EL (cell line): ENCODE results near the gene ERP27.

Source experiments
- DNase-seq: peaks from one replicate; pipeline ENCODE4 v3.0.0-alpha.2; 2016

Gene ERP27

DNA sequence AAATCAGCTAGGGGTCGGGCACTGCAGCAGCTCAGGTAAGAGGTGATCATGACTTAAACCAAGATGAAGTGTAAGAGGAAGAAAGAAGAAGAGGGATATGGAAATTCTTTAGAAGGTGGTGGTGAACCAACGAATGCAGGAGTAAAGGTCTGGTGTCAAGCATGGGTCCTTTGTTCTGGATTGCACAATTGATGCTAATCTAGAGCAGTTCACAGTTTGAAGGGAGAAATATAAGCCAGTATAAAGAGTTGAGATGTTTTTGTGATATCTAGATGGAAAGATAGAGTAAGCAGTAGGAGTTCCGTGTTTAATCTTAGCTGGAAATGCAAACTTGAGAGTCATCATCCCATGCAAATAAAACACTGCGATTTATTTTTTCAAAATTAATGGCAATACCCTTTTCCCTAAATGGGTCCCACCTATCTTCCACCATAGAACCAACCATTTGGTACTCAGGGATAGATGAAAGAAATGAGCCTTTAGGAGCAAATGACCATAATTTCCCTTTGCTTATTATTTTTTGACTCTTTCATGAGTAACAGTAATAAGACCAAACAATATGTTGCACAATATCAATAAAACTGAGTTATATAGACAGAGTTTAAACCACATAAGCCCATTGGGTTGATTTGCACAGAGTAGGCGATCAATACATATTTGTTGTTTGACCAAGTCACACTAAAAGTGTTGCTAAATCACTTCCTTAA, 37.7 kb downstream of the ERP27 start:
- no peak for DNase-seq

DNA sequence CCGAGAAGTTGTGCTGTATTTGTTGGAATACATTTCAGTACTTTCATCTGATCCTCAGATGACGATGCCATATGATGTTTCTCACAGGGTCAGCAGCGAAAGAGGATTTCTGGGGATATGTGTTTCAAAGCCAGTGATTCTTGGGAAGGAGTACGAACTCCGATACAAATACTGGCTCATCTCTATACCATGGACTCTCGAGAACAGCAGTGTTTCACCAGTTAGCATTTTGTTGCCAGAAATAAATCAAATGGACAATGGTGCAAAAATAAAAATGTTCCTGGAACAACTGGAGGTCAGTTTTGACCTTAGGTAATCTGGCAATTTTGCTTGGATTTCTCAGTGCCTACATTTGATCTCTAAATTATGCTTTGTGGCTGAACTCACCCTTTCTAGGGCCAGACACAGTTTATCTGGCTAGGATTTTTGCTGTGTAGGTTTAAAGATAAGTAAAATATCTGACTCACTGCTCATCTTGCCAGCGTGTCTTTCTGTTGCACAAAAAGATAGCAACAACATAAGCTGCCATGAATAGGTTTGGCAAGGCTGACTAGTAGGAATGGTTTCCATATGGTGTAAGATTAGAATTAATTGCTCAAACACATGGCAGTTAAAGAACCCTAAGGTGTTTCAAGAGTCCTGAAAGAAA, 41.7 kb downstream of the ERP27 start:
- no peak for DNase-seq

DNA sequence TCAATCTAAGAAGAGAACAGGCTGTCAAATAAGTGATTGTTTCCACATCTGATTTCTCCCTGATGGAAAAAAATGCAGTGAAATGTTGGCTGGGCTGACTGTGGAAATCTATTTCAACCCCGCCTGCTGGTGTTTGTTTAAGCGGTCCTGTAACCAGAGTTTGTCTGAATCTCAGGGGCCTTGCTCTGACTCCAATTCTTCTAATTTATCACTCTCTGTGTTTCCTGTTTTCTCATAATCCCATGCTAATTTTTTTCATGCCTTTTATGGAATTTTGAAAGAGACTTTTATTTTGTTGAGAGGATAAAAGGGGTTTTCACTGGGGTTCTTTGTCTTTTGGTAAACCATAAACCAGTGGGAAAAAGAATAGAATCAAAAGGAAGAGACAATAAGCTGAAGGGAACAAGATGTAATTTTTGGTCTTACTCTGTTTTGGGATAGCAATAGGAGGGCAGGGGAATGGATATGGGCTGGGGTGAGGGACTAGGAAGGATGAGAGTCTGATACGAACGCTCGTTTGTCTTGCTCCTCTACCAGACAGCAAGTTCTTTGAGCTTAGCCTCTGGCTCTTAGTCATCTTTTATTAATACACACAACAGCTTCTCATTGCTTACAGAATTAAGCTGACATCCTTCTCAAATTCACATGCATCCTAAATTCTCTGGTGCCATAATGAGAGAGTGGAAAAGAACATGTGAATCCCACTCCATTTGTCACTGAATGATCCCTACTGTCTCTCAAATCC, 44.7 kb downstream of the ERP27 start:
- no peak for DNase-seq

DNA sequence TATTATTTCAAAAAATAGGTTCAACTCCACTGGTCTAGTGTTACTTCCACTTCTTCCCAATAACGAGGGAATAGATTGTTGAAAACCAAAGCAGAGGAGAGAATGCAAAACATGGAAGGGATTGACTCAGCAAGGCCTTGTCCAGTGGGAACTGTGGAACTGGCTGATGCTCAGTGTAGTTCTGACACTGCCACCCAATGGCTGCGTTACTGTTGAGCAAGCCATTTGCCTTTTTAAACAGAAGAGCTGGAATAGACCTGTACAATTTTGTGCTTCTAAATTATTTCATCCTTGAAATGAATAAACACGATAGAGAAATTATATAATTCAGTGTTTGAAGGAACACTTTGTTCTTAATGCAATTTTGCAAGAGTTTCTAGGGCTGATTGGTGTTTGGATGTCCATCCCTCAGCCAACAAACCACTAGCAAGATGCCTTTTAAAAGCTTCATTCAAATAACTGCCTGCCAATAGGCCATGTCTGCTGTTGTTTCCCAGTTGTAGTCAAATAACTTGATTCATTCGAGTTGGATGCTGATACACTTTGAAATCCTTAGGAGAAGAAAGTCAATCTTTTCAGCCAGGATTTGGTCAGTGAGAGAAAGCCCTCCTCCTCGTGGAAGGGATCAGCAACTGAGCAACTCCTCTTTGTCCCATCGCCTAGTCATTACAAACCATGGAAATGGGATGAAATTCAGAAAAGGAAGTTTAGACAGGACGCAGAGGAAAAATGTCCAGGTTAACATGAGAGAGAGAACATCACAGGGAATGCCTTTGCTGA, 45.4 kb downstream of the ERP27 start:
- no peak for DNase-seq

DNA sequence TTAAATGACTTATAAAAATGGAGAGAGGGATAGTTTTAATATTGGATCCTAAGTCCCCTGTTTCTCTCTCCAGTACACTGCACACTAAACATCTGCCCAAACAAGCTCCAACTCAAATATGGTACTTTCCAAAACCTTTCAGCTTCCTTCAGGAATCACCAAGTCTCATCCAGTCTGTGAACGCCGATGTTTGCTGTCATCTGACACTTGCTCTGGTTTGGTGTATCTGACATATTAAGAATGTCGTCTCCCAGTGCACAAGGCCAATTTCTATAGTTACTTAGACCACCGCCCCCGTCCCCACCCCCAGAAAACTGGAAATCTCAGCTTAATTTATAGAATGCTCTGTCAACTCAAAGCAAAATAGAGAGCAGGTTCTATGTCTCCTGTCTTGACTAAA, 47.6 kb downstream of the ERP27 start:
- DNase-seq, result no peak

DNA sequence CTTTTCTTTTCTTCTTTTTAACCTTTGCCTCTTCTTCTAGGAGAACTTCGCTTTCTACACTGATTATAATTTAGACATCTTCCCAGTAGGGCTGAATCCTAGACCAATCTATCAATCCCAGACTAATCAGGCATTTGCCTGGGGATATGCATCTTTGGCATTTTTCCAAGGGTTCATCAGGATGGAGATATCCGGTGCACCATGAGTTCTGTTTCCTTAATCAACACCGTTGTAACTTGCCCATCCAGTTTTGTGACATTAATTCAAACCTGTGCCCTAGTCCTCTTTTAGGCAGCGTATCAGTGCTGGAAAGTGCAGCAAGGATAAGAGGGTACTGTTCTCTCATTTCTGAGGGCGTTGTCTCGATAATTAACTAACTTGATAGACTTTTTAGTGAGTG, 52.1 kb downstream of the ERP27 start:
- DNase-seq, result no peak

DNA sequence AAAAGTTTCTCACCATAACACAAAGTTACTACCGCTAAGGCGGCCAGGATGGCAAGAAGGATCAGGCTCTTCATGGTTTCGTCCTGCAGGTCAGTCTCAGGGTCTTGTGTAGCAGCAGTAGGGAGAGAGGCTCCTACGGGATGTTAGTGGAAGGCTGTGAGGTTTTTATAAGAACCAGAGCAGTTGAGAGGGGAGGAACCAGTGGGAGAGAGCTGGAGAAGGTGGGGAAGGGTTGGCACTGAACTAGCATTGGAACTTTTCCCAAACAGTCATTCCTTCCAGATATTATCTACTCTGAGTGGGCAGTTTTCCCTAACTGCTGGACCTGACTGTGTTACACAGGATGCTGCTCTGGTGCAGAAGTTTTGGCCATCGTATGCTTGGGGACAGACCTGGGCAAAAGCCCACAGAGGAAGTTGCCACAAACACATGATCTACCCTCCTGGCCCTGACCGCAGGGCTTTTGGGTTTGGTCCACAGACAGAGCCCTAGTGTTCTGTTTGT, 52.6 kb downstream of the ERP27 start, which contains the start of gene MGP:
MGP (minus strand) TSS at position 137 of the 504 bp plus-strand sequence; CDS start at position 74, 63 bp downstream.
- peak; percentile 10 for DNase-seq

DNA sequence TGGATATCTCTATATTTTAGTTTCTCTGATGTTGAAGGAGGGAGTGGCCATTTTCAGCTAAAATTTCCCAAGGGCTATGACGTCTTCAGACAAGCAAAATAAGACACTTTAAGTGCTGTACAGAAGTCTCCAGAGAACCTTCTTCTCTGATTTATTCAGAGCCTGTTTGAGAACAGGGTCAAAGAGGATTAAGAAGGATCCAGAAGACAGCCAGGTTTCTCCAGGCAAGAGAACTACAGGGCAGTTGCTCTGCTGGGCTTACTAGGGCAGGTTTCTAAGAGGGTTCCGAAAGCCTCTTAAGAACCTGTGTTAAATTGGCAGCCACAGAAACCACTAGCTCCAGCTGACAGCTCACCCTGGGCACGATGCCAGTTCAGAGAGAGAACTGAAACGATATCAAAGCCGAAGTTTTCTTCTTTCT, 53.9 kb downstream of the ERP27 start:
- DNase-seq, result peak; percentile 57

DNA sequence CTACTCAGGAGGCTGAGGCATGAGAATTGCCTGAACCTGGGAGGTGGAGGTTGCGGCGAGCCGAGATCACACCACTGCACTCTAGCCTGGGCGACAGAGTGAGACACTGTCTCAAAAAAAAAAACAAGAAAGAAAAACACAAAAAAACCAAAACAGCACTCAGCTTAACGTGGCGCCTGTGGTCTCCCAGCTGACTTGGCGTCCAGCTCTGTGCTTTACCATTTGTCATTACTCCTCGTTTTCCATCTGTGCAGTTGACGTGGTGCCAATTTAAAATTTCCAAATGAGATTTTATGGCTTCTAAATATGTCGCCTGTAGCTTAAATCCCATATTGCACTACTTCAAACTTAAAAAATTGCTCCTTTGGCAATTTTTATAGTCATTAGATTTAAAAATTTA, 54.7 kb downstream of the ERP27 start:
- no peak for DNase-seq

DNA sequence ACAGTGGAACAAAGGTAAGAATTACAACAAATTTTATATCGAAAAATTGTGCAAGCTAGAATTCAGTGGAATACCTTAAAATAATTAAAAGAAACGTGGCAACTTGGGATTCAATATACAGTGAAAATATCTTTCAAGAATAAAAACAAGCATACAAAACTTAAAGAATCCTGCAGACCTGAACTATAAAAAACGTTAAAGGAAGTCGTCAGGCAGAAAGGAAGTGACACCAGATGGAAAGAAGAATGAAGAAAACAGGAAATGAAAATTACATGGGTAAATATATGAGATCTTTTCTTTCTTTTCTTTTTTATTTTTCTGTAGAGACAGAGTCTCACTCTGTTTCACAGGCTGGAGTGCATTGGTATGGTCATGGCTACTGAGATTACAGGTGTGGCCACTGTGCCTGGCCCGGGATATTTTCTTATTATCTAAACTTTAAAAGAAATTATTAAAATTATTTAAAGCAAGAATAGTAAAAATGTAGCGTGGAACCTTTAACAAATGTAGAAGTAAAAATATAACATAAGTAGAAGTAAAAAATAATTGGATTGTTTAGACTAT, 57.4 kb downstream of the ERP27 start:
- DNase-seq, result no peak

DNA sequence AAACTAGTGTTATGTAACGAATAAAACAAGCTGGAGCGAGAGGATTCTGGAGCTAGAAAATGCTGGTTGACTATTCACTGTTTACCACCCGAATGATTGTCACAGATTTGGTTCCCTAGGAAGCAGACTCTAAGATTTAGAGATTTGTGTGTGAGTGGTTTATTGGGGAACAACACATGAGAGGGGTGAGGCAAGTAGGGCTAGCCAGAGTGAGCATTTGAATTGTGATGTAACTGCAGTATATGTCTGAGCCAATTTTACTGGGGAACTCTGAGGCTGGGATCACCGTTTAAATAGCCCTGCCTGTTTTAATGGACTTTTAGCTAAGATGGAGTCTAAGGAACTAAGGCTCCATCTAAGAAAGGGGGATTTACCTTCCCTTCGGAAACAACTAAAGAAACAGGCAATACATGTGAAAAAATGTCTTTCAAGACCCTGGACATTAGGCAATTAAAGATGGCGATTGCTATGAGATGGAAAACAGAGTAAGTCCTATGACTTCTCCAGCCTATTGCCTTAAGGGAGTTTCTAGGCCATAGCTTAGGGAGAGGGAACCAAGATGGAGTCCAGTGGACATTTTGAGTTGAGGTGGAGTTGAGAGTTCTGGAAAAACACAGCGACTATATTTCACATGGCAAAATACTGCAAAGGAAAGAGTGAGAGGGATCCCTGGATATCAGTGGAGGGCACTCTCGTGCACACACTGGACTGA, 59.0 kb downstream of the ERP27 start:
- no peak for DNase-seq

DNA sequence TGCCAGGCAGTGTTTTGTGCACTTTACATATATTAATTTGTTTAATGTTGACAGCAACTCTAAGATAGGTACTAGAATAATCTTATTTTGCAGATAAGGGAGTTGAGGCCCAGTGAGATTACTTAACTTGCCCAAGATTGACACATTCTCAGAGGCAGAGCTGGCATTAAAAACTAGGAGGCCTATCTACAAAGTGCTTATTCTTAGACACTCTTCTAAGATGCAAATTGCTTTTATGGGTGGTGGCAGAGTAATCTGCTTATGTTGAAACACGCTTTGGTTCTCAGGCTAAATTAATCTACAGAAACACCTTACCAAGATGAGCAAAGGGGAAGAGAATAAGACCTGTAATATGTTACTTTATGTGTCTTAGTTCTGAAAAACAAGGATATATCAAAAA, 59.8 kb downstream of the ERP27 start:
- no peak for DNase-seq

DNA sequence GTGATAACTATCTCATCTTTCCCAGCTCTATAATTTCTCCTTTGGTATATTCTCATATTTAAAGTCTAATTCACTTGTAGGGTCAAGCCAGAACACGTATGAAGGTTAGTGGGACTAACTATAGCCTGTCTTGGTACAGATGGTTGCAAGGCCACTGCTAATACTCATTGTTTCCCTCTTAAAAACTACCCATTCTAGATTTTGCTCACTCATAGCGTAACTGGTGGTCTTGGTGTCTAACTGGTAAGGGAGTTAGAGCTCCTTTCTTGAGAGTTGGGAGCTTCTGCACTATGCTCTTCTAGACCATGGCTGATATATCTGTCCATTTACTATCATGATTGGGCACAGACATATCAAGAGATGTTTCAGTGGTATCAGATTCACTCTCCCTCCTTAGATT, 61.5 kb downstream of the ERP27 start:
- DNase-seq, result no peak

DNA sequence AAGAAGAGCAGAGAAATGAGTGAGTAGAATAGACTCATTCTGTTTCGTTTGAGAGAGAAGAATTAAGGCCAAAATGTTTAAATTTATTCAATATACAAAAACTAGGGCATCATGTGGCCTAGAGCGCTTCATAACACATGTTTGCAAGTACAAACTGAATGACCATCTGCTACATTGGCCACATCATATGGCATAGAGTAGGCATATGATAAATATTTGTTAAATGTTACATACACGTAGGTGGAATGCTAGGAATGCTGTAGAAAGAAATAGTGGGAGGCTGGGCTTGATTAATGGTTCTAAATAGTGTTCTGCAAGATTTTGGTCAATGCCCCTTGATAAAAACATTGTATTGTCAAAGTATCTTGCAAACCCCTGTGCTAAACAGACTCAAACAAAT, 63.5 kb downstream of the ERP27 start:
- peak; percentile 45 for DNase-seq

DNA sequence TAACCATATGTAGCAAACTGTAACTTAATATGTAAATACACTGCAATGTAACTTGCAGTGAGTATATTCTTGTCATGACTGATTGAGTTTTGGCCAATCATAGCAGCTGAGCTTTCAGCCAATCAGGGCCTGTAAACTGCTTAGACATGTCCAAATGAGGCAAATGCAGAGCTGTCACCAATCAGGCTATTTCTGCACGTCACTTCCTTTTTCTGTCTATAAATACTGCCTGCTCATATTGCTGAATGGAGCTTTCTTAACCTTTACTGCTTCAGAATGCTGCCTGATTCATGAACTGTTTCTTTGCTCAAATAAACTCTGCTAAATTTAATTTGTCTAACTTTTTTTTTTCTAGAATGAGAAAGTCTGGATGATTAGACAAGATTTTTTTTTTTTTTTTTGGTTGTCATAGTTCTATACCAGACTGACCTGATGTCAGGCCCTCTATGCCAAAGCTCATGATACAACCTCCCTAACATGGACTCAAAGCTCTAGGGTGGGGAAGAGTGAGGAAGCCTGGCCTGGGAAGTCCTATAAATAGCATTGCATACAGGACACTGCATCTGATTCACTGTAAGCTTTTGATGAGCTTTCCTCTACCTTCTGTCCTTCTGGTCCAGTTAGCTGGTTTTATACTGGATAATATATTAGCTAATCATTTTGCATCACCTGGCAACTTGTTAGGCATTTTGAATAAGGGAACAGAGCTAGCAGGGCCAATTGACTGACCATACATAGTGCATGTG, 64.7 kb downstream of the ERP27 start:
- no peak for DNase-seq

DNA sequence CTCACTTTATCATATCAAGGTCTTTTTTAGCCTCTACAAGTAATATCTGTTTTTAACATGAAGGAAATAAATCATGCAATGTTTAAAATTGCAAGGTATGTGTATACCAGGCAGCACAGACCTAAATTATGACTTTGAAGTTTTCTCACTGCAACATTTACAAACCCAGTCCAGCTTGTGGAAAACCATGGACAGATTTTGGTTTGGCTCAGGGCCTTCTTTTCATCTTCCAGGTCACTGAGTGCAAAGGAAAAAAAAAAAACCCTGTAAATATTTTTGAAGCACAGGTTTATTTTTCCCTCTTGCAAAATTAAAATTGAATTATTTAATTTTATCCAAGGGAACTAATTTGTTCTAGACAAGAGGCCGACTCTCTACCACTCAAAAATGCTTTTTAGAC, 66.5 kb downstream of the ERP27 start:
- DNase-seq, result no peak

DNA sequence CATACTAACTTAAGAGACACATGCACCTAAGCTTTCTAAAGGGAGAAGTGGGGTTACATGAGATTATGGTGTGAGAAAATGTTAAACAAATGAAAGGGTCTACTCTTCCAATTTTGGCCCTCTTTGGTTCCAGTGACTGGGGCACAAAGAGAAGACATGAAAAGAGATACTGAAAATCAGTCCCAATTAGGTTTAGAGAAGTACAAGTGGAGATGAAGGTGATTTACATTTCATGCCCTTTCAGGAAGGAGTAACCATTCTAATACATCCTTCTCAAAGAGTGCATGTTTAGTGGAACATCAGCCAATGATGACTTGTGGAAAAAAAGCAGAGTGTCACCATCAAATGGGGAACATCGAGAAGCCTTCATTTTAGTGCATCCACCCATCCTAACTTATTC, 67.1 kb downstream of the ERP27 start:
- DNase-seq, result no peak

DNA sequence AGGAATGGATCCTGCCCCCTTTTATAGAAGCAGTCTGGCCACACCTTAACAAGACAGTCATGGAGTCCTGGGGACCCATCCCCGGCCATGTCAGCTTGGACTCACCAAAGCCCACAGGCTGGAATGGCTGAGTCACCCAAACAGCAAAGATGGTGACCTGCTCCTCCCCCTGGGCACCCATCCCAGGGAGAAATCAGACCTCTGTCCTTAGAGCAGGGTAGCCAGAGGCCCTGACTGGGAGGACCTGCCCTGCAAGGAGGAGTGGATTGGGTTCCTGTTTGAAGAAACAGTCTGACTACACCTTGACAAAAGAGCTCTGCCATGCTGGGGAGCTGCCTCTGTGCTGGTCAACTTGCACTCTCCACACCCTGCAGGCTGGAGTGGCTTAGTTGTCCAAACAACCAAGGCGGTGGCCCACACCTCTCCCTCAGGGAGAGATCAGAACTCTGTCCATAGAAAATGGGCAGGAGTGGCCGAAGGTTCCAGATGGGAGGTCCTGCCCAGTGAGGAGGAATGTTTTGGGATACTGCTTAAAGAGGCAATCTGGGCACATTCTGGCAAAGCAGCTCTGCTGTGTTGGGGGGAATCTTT, 69.3 kb downstream of the ERP27 start:
- DNase-seq, result peak; percentile 25
